GM23338 (cell line): ENCODE results near the gene ALDH3B1. TPM values are rescaled to one million over a fixed set of nuclear protein-coding genes. Genes with fewer than 3 reads are reported as not detected.

ENCODE experiments used
- ATAC-seq: fragments of 200-7000 bp; cut with Tn5 transposase; 3 replicates; pipeline ENCODE4 v1.9.1; 2020
- DNase-seq: peaks from one replicate; pipeline ENCODE4 v3.0.0-alpha.2; 2015; ENCODE audit warnings: low spot score
- H2AFZ ChIP-seq: fragments of 200-600 bp; sonication (generic); 2 replicates; pipeline ENCODE4 v1.8.0; 2016; ENCODE audit warnings: antibody characterized with exemption, mild to moderate bottlenecking, moderate library complexity
- H3F3A ChIP-seq: fragments of 200-600 bp; sonication (generic); replicated peaks from 2 replicates; pipeline ENCODE4 v1.8.0; 2017; ENCODE audit warnings: antibody characterized with exemption, mixed run types, low read depth
- H3K27ac ChIP-seq: fragments of 200-600 bp; sonication (generic); 2 replicates; pipeline ENCODE4 v1.6.1; 2016; ENCODE audit warnings: low read depth
- H3K27me3 ChIP-seq: fragments of 200-600 bp; sonication (generic); 2 replicates; pipeline ENCODE4 v1.8.0; 2016; ENCODE audit warnings: mild to moderate bottlenecking, mixed run types, moderate library complexity; ENCODE audit not compliant: insufficient read depth
- H3K36me3 ChIP-seq: fragments of 200-600 bp; sonication (generic); 2 replicates; pipeline ENCODE4 v1.8.0; 2016; ENCODE audit warnings: mild to moderate bottlenecking; ENCODE audit not compliant: insufficient read depth
- H3K4me1 ChIP-seq: fragments of 200-600 bp; sonication (generic); 2 replicates; pipeline ENCODE4 v1.8.0; 2016; ENCODE audit warnings: mild to moderate bottlenecking, moderate library complexity; ENCODE audit not compliant: insufficient read depth
- H3K4me2 ChIP-seq: fragments of 200-600 bp; sonication (generic); 2 replicates; pipeline ENCODE4 v1.7.1; 2017; ENCODE audit warnings: mixed run types
- H3K4me3 ChIP-seq: fragments of 200-600 bp; sonication (generic); 2 replicates; pipeline ENCODE4 v1.6.1; 2016; ENCODE audit warnings: mixed run types
- H3K79me2 ChIP-seq: fragments of 200-600 bp; sonication (generic); replicated peaks from 2 replicates; pipeline ENCODE4 v1.8.0; 2017; ENCODE audit warnings: mild to moderate bottlenecking; ENCODE audit not compliant: insufficient read depth
- H3K9me2 ChIP-seq: fragments of 200-600 bp; sonication (generic); 2 replicates; pipeline ENCODE4 v1.8.0; 2017; ENCODE audit not compliant: insufficient read depth
- H4K20me1 ChIP-seq: fragments of 200-600 bp; sonication (generic); replicated peaks from 2 replicates; pipeline ENCODE4 v1.8.0; 2017; ENCODE audit warnings: mild to moderate bottlenecking; ENCODE audit not compliant: insufficient read depth
- H3K27ac Mint-ChIP-seq: 2 replicates; pipeline ENCODE4 v1.8.0; 2020; ENCODE audit warnings: inconsistent platforms, mild to moderate bottlenecking, moderate library complexity, mixed read lengths
- H3K27me3 Mint-ChIP-seq: 3 replicates; pipeline ENCODE4 v1.8.0; 2022; ENCODE audit warnings: low read depth, mild to moderate bottlenecking, moderate library complexity, mixed read lengths, inconsistent platforms; ENCODE audit not compliant: insufficient read depth, poor library complexity
- H3K36me3 Mint-ChIP-seq: 3 replicates; pipeline ENCODE4 v1.8.0; 2021; ENCODE audit warnings: low read depth, mild to moderate bottlenecking, inconsistent platforms, moderate library complexity, mixed read lengths
- H3K4me1 Mint-ChIP-seq: 3 replicates; pipeline ENCODE4 v1.8.0; 2020; ENCODE audit warnings: mild to moderate bottlenecking, inconsistent platforms, mixed read lengths
- H3K4me3 Mint-ChIP-seq: 3 replicates; pipeline ENCODE4 v1.8.0; 2021; ENCODE audit warnings: moderate library complexity, mild to moderate bottlenecking, inconsistent platforms, mixed read lengths
- H3K9me3 Mint-ChIP-seq: 3 replicates; pipeline ENCODE4 v1.8.0; 2020; ENCODE audit warnings: moderate library complexity, mild to moderate bottlenecking, inconsistent platforms, mixed read lengths
- CREB1 ChIP-seq: fragments of 250-450 bp; sonication (Bioruptor Pico); IDR thresholded peaks from 2 replicates; pipeline ENCODE4 v1.5.0; 2020; ENCODE audit warnings: low read depth, mild to moderate bottlenecking, moderate library complexity
- STAT1 ChIP-seq: IDR thresholded peaks from one replicate; pipeline ENCODE4 v1.6.1; 2016; ENCODE audit warnings: antibody characterized with exemption; ENCODE audit not compliant: unreplicated experiment
- polyA plus RNA-seq: library from polyadenylated mRNA; unstranded; fragments of >200 nt; fragmentation: Nextera tagmentation; extraction: Ambion mirVana; gene quantifications from 2 replicates; pipeline ENCODE4 v1.2.1, GENCODE V29; 2016
- total RNA-seq: library from RNA; depleted of rRNA; stranded (reverse); fragments of >200 nt; shearing (Covaris generic); gene quantifications from 2 replicates; pipeline ENCODE4 v1.2.3, GENCODE V29; 2014
- TF ChIP-seq, protein P1 (sequence below): fragments of 250-450 bp; sonication (Bioruptor Pico); IDR thresholded peaks from 2 replicates; pipeline ENCODE4 v1.5.0; 2020; ENCODE audit warnings: mild to moderate bottlenecking, moderate library complexity

The ALDH3B1 gene
- total and polyA plus RNA-seq, 2 experiments from 2014 or later = 0.52 TPM; not detected in 1

DNA sequence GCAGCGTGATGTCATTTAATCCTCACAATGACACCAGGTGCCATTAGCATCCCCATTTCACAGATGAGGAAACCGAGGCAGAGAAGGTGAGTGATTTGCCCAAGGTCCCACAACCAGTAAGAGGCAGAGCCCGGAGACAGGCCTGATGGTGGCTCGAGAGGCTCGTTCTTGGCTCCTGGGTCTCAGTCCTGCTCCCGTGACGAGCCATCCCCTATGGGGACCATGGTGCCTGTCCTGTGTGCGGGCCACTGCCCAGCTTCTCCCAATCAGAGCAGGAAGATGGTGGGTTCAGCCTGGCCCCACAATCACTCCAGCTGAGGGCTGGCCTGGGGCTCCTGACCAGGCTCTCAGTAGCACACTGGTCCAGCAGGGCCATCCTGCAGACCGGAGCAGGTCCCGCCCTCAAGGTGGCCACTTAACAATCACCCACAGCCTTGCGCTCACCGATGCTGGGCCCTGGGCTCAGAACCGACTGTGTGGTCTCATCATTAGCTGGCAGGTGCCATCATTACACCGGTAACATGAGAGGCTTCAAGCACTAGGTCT lies 3.6 kb downstream of the ALDH3B1 start:
- Histone ChIP-seq H3K4me3 (no peak overlapping the region), H3K27ac (no peak overlapping the region), H3F3A (0 out of 2 replicates have a peak, but pooled peaks cover 4% of the 10 kb centered on the region), H3K4me2 (no peak overlapping the region), H3K36me3 (no peaks in the 10 kb centered on the region), H4K20me1 (no peaks in the 10 kb centered on the region), H3K4me1 (peaks cover 12% of the 10 kb centered on the region), H3K9me2 (no peaks in the 10 kb centered on the region), H3K27me3 (no peaks in the 10 kb centered on the region), H2AFZ (no peak overlapping the region), H3K79me2 (no peaks in the 10 kb centered on the region)
- H3K4me3 Mint-ChIP-seq = no peak overlapping the region
- DNase-seq (no peak), ATAC-seq (no peak)
- peaks cover 26% of the 10 kb centered on the region for H3K4me1 Mint-ChIP-seq
- no peak for TF ChIP-seq STAT1
- TF ChIP-seq, protein P1, sequence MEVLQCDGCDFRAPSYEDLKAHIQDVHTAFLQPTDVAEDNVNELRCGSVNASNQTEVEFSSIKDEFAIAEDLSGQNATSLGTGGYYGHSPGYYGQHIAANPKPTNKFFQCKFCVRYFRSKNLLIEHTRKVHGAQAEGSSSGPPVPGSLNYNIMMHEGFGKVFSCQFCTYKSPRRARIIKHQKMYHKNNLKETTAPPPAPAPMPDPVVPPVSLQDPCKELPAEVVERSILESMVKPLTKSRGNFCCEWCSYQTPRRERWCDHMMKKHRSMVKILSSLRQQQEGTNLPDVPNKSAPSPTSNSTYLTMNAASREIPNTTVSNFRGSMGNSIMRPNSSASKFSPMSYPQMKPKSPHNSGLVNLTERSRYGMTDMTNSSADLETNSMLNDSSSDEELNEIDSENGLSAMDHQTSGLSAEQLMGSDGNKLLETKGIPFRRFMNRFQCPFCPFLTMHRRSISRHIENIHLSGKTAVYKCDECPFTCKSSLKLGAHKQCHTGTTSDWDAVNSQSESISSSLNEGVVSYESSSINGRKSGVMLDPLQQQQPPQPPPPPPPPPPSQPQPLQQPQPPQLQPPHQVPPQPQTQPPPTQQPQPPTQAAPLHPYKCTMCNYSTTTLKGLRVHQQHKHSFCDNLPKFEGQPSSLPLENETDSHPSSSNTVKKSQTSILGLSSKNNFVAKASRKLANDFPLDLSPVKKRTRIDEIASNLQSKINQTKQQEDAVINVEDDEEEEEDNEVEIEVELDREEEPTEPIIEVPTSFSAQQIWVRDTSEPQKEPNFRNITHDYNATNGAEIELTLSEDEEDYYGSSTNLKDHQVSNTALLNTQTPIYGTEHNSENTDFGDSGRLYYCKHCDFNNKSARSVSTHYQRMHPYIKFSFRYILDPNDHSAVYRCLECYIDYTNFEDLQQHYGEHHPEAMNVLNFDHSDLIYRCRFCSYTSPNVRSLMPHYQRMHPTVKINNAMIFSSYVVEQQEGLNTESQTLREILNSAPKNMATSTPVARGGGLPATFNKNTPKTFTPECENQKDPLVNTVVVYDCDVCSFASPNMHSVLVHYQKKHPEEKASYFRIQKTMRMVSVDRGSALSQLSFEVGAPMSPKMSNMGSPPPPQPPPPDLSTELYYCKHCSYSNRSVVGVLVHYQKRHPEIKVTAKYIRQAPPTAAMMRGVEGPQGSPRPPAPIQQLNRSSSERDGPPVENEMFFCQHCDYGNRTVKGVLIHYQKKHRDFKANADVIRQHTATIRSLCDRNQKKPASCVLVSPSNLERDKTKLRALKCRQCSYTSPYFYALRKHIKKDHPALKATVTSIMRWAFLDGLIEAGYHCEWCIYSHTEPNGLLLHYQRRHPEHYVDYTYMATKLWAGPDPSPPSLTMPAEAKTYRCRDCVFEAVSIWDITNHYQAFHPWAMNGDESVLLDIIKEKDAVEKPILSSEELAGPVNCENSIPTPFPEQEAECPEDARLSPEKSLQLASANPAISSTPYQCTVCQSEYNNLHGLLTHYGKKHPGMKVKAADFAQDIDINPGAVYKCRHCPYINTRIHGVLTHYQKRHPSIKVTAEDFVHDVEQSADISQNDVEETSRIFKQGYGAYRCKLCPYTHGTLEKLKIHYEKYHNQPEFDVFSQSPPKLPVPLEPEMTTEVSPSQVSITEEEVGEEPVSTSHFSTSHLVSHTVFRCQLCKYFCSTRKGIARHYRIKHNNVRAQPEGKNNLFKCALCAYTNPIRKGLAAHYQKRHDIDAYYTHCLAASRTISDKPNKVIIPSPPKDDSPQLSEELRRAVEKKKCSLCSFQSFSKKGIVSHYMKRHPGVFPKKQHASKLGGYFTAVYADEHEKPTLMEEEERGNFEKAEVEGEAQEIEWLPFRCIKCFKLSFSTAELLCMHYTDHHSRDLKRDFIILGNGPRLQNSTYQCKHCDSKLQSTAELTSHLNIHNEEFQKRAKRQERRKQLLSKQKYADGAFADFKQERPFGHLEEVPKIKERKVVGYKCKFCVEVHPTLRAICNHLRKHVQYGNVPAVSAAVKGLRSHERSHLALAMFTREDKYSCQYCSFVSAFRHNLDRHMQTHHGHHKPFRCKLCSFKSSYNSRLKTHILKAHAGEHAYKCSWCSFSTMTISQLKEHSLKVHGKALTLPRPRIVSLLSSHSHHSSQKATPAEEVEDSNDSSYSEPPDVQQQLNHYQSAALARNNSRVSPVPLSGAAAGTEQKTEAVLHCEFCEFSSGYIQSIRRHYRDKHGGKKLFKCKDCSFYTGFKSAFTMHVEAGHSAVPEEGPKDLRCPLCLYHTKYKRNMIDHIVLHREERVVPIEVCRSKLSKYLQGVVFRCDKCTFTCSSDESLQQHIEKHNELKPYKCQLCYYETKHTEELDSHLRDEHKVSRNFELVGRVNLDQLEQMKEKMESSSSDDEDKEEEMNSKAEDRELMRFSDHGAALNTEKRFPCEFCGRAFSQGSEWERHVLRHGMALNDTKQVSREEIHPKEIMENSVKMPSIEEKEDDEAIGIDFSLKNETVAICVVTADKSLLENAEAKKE (CRISPR knock-in tag) = no peak
- H3K27ac Mint-ChIP-seq = no peak overlapping the region
- no peaks in the 10 kb centered on the region for H3K36me3 Mint-ChIP-seq
- no peaks in the 10 kb centered on the region for H3K9me3 Mint-ChIP-seq
- peaks cover 8% of the 10 kb centered on the region for H3K27me3 Mint-ChIP-seq

DNA sequence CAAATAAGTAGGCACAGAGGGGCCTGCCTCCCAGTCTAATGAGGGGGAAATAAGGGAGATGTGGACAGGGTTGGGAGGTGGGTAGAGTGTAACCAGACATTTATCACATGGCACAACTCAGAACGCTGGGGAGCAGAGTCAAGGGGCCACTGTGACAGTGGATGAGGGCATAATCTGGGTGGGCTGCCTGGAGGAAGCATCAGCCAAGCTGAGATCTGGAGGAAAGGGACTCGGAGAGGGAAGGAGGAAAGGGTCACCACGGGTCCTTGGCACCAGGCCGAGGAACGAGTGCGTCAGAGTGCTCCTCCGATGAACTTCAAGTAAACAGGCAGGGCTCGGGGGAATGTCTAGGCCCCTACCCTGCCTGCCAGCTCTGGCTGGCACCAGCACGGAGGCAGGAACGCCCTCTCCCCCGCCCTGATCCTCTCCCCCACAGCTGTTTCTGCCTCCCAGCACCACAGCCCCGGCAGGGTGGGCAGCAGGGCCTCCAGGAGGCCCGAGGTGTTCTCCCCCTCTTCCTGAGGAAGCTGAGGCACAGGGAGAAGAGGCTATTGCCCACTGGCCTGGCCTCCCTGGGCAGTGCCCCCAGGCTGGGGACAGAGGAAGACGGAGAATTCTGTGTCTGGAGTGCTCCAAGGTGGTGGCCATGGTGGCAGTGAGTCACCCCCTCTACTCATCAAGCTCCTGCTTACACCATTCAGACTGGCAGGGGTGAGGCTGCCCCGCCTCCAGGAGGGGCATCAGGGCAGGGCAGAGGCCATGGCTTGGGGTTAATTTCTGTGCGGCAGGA lies 4.2 kb downstream of the ALDH3B1 start:
- H3K4me3 Mint-ChIP-seq = no peak overlapping the region
- no peaks in the 10 kb centered on the region for H3K9me3 Mint-ChIP-seq
- DNase-seq (no peak), ATAC-seq (no peak)
- Histone ChIP-seq H3K27ac (no peak overlapping the region), H4K20me1 (no peaks in the 10 kb centered on the region), H2AFZ (no peak overlapping the region), H3K27me3 (no peaks in the 10 kb centered on the region), H3K79me2 (no peaks in the 10 kb centered on the region), H3F3A (0 out of 2 replicates have a peak, but pooled peaks cover 4% of the 10 kb centered on the region), H3K4me3 (no peak overlapping the region), H3K4me1 (peaks cover 12% of the 10 kb centered on the region), H3K9me2 (no peaks in the 10 kb centered on the region), H3K36me3 (no peaks in the 10 kb centered on the region), H3K4me2 (no peak overlapping the region)
- no peak overlapping the region for H3K27ac Mint-ChIP-seq
- peaks cover 8% of the 10 kb centered on the region for H3K27me3 Mint-ChIP-seq
- TF ChIP-seq CREB1 (CRISPR knock-in tag) (no peak), STAT1 (no peak)
- H3K4me1 Mint-ChIP-seq = peaks cover 21% of the 10 kb centered on the region
- no peaks in the 10 kb centered on the region for H3K36me3 Mint-ChIP-seq
